Measurements from ENCODE around the gene CD8B.
"Not testable (repeated sequence)": the region's sequence is repeated elsewhere in the genome, so short reads cannot be mapped to it uniquely, and the experiment has no call there.

The CD8B gene

GRCh38 chr2:86841330-86841729 lies 20.4 kb downstream of the CD8B start:
- not testable (repeated sequence) for H3K9me3 Mint-ChIP-seq, H3K4me3 Mint-ChIP-seq, H3K27ac Mint-ChIP-seq, H3K27me3 Mint-ChIP-seq, H3K36me3 Mint-ChIP-seq
- H3K4me1 Mint-ChIP-seq: peaks cover 21% of the 10 kb centered on the region

- not testable (repeated sequence) for H3K36me3 Mint-ChIP-seq, H3K9me3 Mint-ChIP-seq, H3K27me3 Mint-ChIP-seq, H3K4me3 Mint-ChIP-seq, H3K27ac Mint-ChIP-seq
- peaks cover 22% of the 10 kb centered on the region for H3K4me1 Mint-ChIP-seq
These were observed 21.7 kb downstream of the CD8B start for GRCh38 chr2:86839871-86840548.

- H3K27me3 Mint-ChIP-seq, H3K36me3 Mint-ChIP-seq, H3K4me3 Mint-ChIP-seq, H3K9me3 Mint-ChIP-seq, H3K27ac Mint-ChIP-seq: not testable (repeated sequence)
- peaks cover 22% of the 10 kb centered on the region for H3K4me1 Mint-ChIP-seq
These were observed 22.2 kb downstream of the CD8B start for GRCh38 chr2:86839455-86839854.

- Mint-ChIP-seq H3K4me1 (peaks cover 22% of the 10 kb centered on the region), H3K4me3 (peak overlapping the region; percentile 15)
- H3K27ac Mint-ChIP-seq, H3K9me3 Mint-ChIP-seq, H3K27me3 Mint-ChIP-seq, H3K36me3 Mint-ChIP-seq: not testable (repeated sequence)
These were observed 24.0 kb downstream of the CD8B start for GRCh38 chr2:86837714-86838113.

- not testable (repeated sequence) for H3K27me3 Mint-ChIP-seq, H3K36me3 Mint-ChIP-seq, H3K27ac Mint-ChIP-seq, H3K9me3 Mint-ChIP-seq
- Mint-ChIP-seq H3K4me1 (peaks cover 17% of the 10 kb centered on the region), H3K4me3 (peak overlapping the region; percentile 44)
These were observed 24.6 kb downstream of the CD8B start for GRCh38 chr2:86836915-86837695.

- not testable (repeated sequence) for H3K9me3 Mint-ChIP-seq, H3K4me3 Mint-ChIP-seq, H3K27me3 Mint-ChIP-seq, H3K36me3 Mint-ChIP-seq, H3K27ac Mint-ChIP-seq
- H3K4me1 Mint-ChIP-seq: peaks cover 14% of the 10 kb centered on the region
These were observed 26.2 kb downstream of the CD8B start for GRCh38 chr2:86835548-86835889.

- Mint-ChIP-seq H3K36me3 (no peaks in the 10 kb centered on the region), H3K9me3 (no peaks in the 10 kb centered on the region), H3K27me3 (peaks cover 3% of the 10 kb centered on the region), H3K4me3 (no peak overlapping the region), H3K4me1 (peaks cover 14% of the 10 kb centered on the region), H3K27ac (no peak overlapping the region)
These were observed 28.4 kb downstream of the CD8B start for GRCh38 chr2:86833315-86833714.

- H3K9me3 Mint-ChIP-seq: no peaks in the 10 kb centered on the region
- H3K4me1 Mint-ChIP-seq: peaks cover 11% of the 10 kb centered on the region
- H3K4me3 Mint-ChIP-seq: no peak overlapping the region
- H3K36me3 Mint-ChIP-seq: no peaks in the 10 kb centered on the region
- H3K27ac Mint-ChIP-seq: no peak overlapping the region
- H3K27me3 Mint-ChIP-seq: peaks cover 3% of the 10 kb centered on the region
These were observed 29.2 kb downstream of the CD8B start for GRCh38 chr2:86832334-86833096.

- Mint-ChIP-seq H3K4me3 (no peak overlapping the region), H3K4me1 (peaks cover 8% of the 10 kb centered on the region), H3K9me3 (no peaks in the 10 kb centered on the region), H3K27ac (no peak overlapping the region), H3K36me3 (no peaks in the 10 kb centered on the region), H3K27me3 (peaks cover 3% of the 10 kb centered on the region)
These were observed 30.1 kb downstream of the CD8B start for GRCh38 chr2:86831537-86831936.

GRCh38 chr2:86826951-86827350 lies 34.7 kb downstream of the CD8B start:
- peaks cover 22% of the 10 kb centered on the region for H3K4me1 Mint-ChIP-seq
- H3K9me3 Mint-ChIP-seq: no peaks in the 10 kb centered on the region
- H3K36me3 Mint-ChIP-seq: no peaks in the 10 kb centered on the region
- H3K27me3 Mint-ChIP-seq: peaks cover 4% of the 10 kb centered on the region
- H3K4me3 Mint-ChIP-seq: no peak overlapping the region
- no peak overlapping the region for H3K27ac Mint-ChIP-seq

- no peak overlapping the region for H3K27ac Mint-ChIP-seq
- peaks cover 22% of the 10 kb centered on the region for H3K4me1 Mint-ChIP-seq
- H3K27me3 Mint-ChIP-seq: peaks cover 1% of the 10 kb centered on the region
- no peaks in the 10 kb centered on the region for H3K9me3 Mint-ChIP-seq
- peaks cover 2% of the 10 kb centered on the region for H3K36me3 Mint-ChIP-seq
- H3K4me3 Mint-ChIP-seq: peak overlapping the region; percentile 82
These were observed 35.8 kb downstream of the CD8B start for GRCh38 chr2:86825693-86826381.

GRCh38 chr2:86825036-86825692 lies 36.5 kb downstream of the CD8B start:
- Mint-ChIP-seq H3K27ac (no peak overlapping the region), H3K4me1 (peaks cover 22% of the 10 kb centered on the region), H3K4me3 (peak overlapping the region; percentile 82), H3K9me3 (no peaks in the 10 kb centered on the region), H3K36me3 (peaks cover 2% of the 10 kb centered on the region), H3K27me3 (peaks cover 1% of the 10 kb centered on the region)

GRCh38 chr2:86822668-86823345 lies 38.9 kb downstream of the CD8B start:
- H3K27ac Mint-ChIP-seq: no peak overlapping the region
- peaks cover 2% of the 10 kb centered on the region for H3K36me3 Mint-ChIP-seq
- H3K27me3 Mint-ChIP-seq: peaks cover 1% of the 10 kb centered on the region
- H3K4me3 Mint-ChIP-seq: no peak overlapping the region
- no peaks in the 10 kb centered on the region for H3K9me3 Mint-ChIP-seq
- H3K4me1 Mint-ChIP-seq: peaks cover 22% of the 10 kb centered on the region

GRCh38 chr2:86821842-86822241 lies 39.8 kb downstream of the CD8B start:
- peaks cover 19% of the 10 kb centered on the region for H3K4me1 Mint-ChIP-seq
- H3K4me3 Mint-ChIP-seq: no peak overlapping the region
- peaks cover 2% of the 10 kb centered on the region for H3K27me3 Mint-ChIP-seq
- no peak overlapping the region for H3K27ac Mint-ChIP-seq
- no peaks in the 10 kb centered on the region for H3K9me3 Mint-ChIP-seq
- peaks cover 2% of the 10 kb centered on the region for H3K36me3 Mint-ChIP-seq

- Mint-ChIP-seq H3K27ac (no peak overlapping the region), H3K27me3 (peaks cover 2% of the 10 kb centered on the region), H3K36me3 (peaks cover 2% of the 10 kb centered on the region), H3K4me3 (no peak overlapping the region), H3K9me3 (no peaks in the 10 kb centered on the region), H3K4me1 (peaks cover 15% of the 10 kb centered on the region)
These were observed 40.4 kb downstream of the CD8B start for GRCh38 chr2:86821306-86821705.

All from activated naive CD4-positive, alpha-beta T cell treated with anti-CD3 and anti-CD28 coated beads, Interleukin-2, amount 50 U/mL, for 24 hours (primary cell).